ENCODE results near the gene SYNE2.
"Not testable (repeated sequence)": the region's sequence is repeated elsewhere in the genome, so short reads cannot be mapped to it uniquely, and the experiment has no call there.

The SYNE2 gene

GRCh38 chr14:64202716-64203115 is 349.9 kb downstream of the SYNE2 start:
- DNase-seq = no peak

- DNase-seq = no peak
Measured at GRCh38 chr14:64203366-64204006, 350.7 kb downstream of the SYNE2 start.

DNA sequence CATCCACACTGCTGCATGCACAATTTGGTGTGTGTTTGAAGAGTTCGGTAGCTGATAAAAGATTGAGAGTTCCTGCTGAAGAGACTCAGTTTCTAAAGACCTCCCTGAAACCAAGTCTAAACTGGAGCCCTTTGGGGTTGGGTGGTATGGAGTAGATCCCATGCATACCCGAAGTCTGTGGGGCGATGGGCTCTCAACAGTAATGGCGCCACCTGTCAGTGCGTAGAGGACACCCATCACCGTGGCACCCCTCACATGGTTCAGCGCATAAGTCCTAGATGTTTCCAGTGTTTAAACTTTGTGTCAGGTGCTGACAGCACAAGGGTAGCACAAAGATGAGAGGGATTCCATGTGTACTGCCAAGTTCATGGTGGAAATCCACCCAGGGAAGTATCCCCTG is 355.5 kb downstream of the SYNE2 start:
- no peak for DNase-seq

GRCh38 chr14:64208981-64209380 is 356.2 kb downstream of the SYNE2 start:
- DNase-seq = no peak

DNA sequence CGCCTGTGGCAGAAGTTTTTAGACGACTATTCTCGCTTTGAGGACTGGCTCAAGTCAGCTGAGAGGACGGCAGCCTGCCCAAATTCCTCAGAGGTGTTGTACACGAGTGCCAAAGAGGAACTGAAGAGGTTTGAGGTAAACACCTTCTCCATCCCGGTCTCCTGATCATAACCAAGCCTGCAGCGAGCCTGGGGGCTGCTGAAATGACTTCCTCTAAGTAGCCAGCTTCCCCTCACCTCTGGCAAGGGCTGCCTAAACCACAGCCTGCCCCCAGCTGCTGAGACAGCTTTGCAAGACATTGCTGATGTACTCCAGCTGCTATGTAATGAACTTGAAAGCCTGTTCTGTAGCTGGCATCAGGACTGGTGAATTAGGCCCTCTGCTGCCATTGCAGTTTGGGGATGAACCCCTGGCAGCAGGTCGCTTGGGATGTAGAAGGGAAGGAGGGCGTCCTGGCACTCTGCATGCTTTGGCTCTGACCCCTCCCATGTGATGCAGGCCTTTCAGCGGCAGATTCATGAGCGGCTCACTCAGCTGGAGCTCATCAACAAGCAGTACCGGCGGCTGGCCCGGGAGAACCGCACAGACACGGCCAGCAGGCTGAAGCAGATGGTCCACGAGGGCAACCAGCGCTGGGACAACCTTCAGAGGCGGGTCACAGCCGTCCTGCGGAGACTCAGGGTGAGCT is 356.8 kb downstream of the SYNE2 start:
- DNase-seq = no peak

GRCh38 chr14:64210216-64210615 is 357.4 kb downstream of the SYNE2 start:
- no peak for DNase-seq

- DNase-seq = not testable (repeated sequence)
Measured at GRCh38 chr14:64210912-64211311, 358.1 kb downstream of the SYNE2 start.

DNA sequence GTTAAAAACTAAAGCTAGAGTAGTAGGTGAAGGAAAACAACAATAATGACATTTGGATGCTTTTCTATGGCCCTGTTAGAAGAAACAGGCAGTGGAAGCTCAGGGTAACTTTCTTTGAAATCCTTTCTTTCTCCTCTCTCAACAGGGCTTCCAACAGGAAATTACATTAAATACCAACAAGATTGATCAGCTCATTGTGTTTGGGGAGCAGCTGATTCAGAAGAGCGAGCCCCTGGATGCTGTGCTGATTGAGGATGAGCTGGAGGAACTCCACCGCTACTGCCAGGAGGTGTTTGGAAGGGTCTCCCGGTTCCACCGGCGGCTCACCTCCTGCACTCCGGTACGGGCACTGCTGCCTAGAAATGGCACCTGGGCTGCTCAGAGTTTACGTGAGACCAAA is 359.9 kb downstream of the SYNE2 start:
- DNase-seq = no peak

DNA sequence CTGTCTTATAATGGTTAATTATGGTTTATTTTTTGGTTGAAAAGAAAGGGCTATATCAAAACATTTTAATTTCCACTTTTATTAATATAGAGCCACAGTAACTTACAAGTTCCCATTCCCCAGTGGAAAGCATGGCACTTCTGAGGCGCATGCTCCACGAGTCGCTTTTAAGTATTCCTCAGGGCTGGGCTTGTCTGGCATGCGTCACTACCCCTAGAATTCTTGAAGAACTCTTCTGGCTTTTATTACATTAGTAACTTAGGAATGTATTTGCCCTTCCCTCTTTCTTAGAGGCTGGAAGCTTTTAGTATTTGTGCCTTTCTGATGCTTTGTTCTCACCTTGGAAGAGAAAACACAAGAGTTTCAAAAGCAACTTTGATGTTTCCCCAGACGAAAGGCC is 360.3 kb downstream of the SYNE2 start:
- no peak for DNase-seq

DNA sequence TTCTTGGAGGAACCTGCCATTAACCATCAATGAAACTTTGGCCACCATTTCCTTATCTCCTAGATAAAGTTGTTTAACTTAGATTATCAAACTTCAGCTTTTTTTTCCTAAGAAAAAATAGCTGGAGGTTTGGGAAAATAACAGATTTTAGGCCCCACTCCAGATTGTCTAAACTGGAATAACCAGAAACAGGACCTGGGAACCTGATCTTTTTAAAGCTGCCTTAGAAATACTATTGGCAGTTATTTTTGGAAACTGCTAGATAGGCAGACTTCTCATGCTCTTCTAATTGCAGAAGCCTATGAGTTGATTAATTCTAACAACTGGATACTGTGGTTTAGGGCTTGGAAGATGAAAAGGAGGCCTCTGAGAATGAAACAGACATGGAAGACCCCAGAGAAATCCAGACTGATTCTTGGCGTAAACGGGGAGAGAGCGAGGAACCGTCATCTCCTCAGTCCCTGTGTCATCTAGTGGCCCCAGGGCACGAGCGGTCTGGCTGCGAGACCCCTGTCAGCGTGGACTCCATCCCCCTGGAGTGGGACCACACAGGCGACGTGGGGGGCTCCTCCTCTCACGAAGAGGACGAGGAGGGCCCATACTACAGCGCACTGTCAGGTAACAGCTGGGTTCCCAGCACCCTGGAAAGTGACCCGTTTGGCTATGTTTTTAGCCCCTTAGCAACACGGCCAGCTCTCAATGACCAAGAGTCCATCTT is 361.2 kb downstream of the SYNE2 start:
- no peak for DNase-seq

GRCh38 chr14:64215274-64215673 is 362.5 kb downstream of the SYNE2 start:
- no peak for DNase-seq

- no peak for DNase-seq
Measured at GRCh38 chr14:64215978-64216377, 363.2 kb downstream of the SYNE2 start.

DNA sequence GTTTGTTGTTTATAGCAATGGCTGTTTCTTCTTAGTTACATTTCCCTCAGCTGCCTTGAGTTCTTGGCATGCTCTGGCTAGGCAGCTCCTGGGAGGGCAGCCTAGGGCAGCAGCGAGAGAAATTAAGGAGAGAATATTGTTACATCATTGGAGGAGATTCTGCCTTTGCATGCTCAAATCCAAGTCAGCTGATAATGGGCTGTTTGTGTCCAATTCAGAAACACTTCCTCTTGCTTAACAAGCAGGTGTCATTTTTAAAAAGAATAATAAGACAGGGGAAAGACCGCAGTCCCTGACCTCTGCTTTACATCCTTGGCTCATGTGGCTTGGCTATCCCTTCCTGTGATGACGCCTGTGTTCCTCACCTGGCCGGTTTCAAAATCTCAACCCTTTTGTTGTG is 364.5 kb downstream of the SYNE2 start:
- DNase-seq = no peak

- no peak for DNase-seq
Measured at GRCh38 chr14:64217834-64218233, 365.0 kb downstream of the SYNE2 start.

GRCh38 chr14:64218344-64219240 is 365.8 kb downstream of the SYNE2 start:
- no peak for DNase-seq

- no peak for DNase-seq
Measured at GRCh38 chr14:64220056-64220455, 367.3 kb downstream of the SYNE2 start.

GRCh38 chr14:64220466-64220865 is 367.7 kb downstream of the SYNE2 start:
- no peak for DNase-seq

DNA sequence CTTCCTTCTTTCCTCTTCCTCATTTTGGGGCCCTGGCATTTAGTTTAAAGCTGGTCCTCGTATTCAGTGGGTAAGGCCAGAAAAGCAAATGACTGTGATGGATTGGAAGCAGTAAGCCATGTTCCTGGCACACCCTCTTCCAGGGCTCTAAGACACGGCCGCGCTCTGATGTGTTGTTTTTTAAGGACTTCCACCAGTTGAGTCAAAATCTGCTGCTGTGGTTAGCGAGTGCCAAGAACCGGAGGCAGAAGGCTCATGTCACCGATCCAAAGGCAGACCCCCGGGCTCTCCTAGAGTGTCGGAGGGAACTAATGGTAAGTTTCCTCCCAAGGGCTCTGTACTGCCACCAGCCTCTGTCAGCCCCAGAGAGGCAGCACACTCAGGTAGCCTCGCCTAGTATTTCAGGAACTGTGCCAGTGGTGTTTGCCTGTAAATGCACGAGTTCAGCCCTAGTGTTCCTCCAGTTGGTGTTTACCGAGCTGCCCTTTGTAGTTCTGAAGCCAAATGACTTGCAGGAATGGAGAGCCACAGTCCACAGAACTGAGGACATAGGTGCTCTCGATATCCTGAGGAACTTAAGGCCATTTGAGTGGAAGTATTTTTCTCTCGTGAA is 368.7 kb downstream of the SYNE2 start:
- DNase-seq = no peak

DNA sequence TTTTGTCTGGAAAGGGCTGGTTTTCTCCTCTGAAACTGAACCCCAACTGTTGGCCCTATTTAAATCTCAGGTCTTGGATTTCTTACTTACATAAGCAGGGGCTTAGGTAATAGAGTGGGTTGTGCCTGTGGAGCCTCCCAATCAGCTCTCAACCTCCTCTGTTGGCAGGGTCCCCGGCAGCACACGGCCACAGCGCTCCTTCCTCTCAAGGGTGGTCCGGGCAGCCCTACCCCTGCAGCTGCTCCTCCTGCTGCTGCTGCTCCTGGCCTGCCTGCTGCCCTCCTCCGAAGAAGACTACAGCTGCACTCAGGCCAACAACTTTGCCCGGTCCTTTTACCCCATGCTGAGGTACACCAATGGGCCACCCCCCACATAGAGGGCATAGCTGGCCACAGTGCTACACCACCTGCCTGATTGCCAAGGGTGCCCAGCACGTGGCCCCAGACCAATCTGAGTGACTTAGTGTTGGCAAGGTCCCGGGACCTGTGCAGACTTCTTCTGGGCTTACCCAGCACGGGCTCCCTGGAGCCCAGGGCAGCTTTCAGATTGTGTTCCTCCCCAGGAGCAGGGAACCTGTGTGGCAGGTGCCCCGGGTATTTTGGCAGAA is 372.4 kb downstream of the SYNE2 start:
- no peak for DNase-seq

DNA sequence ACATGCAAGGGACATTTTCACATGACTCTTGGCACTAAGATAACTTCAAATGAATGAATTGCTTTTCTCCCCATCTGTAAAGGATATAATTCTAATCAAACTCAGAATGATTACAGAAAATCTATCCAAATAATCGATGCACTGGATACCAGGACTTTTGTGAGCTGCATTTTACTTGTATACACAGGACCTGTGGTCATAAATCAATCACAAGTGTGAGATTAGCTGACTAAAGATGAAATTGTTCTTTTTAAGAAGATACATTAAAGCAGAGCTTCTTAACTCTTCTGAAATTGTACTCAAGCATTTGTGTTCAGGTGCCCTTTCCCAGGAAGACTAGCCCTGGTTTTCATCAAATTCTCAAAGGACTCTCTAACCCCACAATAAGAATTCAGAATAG is 375.1 kb downstream of the SYNE2 start:
- DNase-seq = no peak

- no peak for DNase-seq
Measured at GRCh38 chr14:64229489-64229888, 376.7 kb downstream of the SYNE2 start.
